HG03565 (cell line): ENCODE data around the gene WBP2NL.

Source experiments
- ATAC-seq: cut with Tn5 transposase; IDR thresholded peaks from one replicate; pipeline ENCODE4 v1.9.1; 2021; ENCODE audit warnings: mild to moderate bottlenecking, moderate library complexity; ENCODE audit not compliant: unreplicated experiment

The WBP2NL gene

GRCh38 chr22:41976961-41977566, 21.5 kb upstream of the WBP2NL start:
- ATAC-seq: no peak

DNA sequence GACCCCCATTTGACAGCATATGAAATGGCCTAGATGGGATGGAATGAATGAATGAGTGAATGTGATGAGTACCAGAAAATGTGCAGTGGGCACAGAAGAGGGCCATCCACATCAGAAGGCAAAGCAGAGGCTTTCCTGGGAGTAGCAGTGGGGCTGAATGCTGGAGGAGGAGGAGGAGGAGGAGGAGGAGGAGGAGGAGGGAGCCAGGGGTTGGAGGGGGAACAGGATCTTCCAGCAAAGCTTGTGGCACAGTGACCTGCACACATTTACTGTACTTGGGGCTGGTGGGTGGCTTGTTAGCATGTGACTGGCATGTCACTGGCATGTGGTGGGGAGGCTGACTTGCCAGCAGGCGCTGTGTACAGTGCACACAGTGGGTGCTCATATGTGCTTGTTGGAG, 19.9 kb upstream of the WBP2NL start:
- ATAC-seq: no peak

DNA sequence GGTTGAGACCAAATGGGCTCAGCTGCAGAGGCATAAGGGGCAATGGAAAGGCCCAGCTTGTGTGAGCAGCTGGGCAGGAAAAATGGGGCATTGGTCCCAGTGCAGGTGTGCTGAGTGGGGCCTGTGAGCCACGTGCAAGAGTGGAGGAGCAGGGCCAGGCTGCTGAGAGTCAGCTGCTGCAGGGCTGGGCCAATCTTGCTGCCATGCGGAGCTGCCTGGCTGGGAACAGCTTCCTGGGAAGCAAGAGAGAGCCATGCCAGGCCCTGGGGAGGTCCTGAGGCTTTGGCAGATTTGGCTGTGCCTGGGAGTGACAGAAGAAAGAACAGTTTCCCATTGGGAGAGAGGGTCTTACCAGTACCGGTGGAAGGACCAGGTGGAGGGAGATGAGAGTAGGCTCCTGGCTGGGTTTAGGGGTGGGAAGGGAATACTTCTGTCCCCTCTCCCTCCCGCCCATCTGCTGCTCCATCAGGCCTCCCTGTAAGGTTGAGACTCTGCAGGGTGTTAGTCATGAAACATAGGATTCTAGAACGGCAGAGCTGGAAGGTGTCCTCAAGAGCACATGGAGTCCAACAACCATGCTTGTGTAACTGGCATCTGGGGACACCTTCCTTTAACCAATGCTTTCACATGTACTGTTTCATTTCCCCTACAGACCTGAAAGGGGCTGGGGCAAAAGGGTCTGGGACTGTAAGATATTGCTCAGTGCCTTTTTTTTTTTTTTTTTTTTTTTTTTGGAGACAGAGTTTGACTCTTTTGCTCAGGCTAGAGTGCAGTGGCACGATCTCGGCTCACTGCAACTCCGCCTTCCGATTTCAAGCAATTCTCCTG, 19.0 kb upstream of the WBP2NL start:
- ATAC-seq: no peak

DNA sequence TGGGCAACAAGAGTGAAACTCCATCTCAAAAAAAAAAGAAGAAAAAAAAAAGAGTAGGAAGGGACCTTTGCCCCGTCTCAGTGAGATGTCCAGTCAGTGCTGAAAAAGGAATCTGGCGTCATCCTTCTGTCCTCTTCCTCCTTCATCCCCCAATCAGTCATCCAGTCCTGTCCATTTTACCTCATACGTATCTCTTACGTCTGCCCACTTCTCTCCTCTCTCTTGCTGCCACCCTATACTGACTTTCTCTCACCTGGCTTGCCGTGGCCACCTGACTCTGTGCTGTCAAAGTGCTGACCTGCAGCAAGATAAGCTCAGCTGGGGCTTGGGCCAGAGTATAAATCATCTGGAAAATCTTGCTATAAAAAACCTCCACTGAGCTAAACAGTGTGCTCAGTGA, 15.7 kb upstream of the WBP2NL start:
- no peak for ATAC-seq

GRCh38 chr22:41983513-41984405, 14.8 kb upstream of the WBP2NL start:
- no peak for ATAC-seq

- ATAC-seq: no peak
Measured at GRCh38 chr22:41987276-41987675, 11.3 kb upstream of the WBP2NL start.

DNA sequence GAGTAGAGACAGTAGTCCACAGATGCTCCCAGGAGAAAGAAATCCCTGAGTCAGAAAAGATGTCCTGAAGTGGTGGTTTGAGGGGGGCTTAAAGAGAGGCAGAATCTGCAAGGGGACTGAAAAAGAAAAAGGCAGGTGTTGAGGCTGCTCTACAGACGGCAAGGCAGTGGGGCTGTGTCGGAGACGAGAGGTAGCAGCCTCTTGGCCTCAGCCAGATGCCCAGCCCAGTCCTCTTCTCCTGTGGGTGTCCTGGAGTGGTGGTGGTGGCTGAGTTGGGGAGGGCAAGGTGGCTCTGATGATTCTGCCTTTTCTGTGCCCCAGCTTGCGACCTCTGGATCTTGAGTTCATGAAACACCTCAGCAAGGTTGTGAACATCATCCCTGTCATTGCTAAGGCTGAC, 9.3 kb upstream of the WBP2NL start:
- no peak for ATAC-seq

GRCh38 chr22:41991111-41991510, 7.5 kb upstream of the WBP2NL start:
- ATAC-seq: no peak

DNA sequence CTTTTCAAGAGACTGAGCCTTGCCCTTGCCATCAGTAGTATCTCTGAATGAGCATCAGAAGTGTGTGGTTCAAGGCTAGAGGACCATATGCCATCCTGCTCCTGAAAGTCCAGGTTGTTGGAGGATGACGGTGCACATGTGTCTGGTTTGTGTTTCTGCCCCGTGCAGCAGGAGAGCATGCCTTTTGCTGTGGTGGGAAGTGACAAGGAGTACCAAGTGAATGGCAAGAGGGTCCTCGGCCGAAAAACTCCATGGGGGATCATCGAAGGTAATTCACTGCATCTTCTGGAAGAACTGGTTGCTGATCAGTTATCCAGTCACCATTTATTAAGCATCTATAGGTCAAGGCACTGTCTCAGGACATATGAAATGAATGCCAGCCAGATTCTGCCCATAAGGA, 6.1 kb upstream of the WBP2NL start:
- ATAC-seq: no peak

- ATAC-seq: no peak
Measured at GRCh38 chr22:41995211-41995610, 3.4 kb upstream of the WBP2NL start.

- no peak for ATAC-seq
Measured at GRCh38 chr22:41996826-41997225, 1.8 kb upstream of the WBP2NL start.

DNA sequence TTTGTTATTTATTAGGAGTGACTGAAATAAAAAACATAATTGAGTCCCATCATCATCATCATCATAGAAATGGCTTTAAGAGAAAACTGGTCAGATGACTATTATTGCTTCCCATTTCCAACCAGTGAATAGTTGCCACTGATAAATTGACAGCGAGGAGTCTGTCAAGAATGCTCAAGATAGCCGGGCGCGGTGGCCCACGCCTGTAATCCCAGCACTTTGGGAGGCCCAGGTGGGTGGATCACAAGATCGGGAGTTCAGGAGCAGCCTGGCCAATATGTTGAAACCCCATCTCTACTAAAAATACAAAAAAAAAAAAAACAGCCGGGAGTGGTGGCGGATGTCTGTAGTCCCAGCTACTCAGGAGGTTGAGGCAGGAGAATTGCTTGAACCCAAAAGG, 1.9 kb downstream of the WBP2NL start:
- ATAC-seq: no peak

DNA sequence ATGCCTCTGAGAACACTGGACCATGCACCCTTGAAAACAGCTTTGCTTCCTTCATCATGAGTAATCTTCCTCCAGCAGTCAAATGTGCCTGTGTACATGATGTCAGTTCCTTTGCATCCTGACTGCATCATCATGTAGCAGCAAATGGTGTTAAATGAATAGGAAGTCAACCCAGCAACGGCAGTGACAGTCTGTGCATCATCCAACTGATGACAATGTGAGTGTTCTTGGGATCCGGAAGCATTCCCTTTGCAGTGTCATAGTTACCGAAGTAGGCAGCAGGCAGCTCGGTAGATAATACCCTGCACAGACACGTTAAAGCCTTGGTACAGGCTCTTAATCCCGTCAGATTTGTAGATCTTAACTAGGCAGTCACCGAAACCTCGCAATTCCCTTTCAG, 2.5 kb downstream of the WBP2NL start:
- ATAC-seq: no peak

DNA sequence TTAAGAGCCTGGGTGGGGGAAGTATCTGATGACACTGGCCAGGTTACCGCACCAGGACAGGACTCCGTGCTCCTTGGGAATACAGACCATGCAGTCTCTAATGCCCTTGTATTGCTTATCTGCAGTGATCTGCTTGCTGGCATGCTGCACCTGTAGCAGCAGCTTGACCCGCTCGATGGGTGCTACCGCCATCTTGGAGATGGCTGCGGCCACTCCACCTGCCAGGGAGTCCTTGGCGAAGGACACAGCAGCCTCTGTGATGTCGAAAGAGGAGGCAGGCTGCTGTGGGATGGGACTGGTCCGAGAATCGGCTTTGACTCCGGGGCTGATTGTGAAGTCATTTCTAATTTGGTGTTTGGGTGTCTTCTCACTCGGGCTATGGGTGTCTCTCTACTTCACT, 3.1 kb downstream of the WBP2NL start:
- no peak for ATAC-seq

DNA sequence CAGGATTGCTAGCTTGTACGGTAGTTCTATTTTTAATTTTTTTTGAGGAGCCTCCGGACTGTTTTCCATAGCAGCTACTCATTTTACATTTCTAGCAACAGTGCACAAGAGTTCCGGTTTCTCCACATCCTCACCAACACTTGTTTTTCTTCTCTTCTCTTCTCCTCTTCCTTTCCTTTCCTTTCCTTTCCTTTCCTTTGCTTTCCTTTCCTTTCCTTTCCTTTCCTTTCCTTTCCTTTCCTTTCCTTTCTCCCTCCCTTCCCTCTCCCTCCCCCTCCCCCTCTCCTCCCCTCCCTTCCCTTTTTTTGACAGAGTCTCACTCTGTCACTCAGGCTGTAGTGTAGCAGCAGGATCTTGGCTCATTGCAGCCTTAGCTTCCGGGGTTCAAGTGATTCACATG, 9.3 kb downstream of the WBP2NL start:
- no peak for ATAC-seq

DNA sequence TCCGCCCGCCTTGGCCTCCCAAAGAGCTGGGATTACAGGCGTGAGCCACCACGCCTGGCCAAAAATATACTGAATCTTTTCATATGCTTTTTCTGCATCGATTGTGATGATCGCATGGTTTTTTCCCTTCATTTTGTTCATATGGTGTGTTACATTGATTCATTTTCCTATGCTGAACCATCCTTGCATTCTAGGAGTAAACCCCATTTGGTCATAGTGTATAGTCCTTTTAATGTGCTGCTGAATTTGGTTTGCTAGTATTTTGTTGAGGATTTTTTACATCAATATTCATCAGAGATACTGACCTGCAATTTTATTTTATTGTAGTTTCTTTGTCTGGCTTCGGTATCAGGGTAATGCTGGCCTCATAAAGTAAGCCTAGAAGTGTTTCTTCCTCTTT, 12.2 kb downstream of the WBP2NL start:
- ATAC-seq: no peak

GRCh38 chr22:42013385-42013784, 14.8 kb downstream of the WBP2NL start:
- ATAC-seq: no peak

DNA sequence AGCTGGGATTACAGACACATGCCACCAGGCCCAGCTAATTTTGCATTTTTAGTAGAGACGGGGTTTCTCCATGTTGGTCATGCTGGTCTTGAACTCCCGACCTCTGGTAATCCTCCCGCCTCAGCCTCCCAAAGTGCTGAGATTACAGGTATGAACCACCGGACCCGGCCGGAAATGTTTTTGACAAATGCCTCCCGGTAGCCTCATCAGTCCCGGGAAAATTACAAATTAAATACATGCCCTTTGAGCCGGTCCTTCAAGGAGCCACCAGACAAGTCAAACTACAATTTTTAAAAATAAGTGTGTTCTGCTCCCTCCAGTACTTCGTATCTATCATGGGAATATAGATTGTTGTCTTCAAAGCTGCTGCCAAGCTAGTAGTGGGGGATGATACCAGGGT, 17.5 kb downstream of the WBP2NL start:
- ATAC-seq: no peak

- no peak for ATAC-seq
Measured at GRCh38 chr22:42018224-42018623, 19.6 kb downstream of the WBP2NL start.

DNA sequence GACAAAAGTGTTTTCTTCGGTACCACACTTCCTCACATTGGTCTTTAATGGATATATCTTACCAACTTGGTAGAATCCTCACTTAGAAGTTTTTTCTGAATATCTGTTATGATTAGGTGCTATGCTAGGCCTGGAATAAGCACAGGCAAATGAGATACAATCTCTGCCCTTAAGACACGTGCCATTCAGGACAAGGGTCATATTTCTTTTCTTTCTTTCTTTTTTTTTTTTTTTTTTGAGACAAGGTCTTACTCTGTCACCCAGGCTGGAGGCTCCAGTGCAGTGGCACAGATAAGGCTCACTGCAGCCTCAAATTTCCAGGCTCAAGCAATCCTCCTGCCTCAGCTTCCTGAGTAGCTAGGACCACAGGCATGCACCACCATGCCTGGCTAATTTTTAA, 23.0 kb downstream of the WBP2NL start:
- no peak for ATAC-seq

DNA sequence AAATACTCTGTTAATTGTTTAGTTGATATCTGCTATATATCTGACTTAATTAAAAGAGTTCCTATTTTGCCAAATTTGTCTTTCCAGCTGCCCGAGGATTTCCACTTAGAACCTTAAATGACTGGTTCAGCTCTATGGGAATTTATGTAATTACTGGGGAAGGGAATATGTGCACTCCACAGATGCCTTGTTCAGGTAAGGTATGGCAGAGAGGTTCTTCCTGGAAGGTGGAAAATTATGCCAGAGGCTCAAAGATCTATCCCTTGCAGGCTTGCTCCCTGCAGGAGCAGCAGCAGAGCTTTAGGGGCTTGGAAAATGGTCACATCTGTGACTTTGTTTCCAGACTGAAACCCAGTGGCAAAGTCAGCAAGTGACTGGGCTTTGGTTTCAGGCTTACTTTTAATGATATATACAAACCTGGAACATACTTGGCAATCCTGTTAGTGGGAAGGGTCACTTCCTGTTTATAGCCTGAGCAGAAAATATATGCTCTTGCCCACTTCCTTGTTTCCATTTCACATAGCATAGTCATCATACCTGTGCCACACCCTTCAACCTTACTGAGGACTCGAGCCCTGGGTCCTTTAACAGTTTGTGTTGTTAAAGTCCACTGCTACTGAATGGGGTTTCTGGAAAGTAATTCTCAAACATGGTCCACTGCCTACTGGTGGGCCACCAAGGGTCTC, 23.7 kb downstream of the WBP2NL start:
- ATAC-seq: no peak
